IPS DF 19.7 (cell line): ENCODE measurements around the gene GRIN2B.

ENCODE experiments used
- DNase-seq: peaks from one replicate; pipeline ENCODE4 v3.0.0-alpha.2; 2013; ENCODE audit warnings: low read depth, low spot score

The GRIN2B gene

GRCh38 chr12:13957576-13957975 is 23.8 kb downstream of the GRIN2B start:
- DNase-seq: no peak

DNA sequence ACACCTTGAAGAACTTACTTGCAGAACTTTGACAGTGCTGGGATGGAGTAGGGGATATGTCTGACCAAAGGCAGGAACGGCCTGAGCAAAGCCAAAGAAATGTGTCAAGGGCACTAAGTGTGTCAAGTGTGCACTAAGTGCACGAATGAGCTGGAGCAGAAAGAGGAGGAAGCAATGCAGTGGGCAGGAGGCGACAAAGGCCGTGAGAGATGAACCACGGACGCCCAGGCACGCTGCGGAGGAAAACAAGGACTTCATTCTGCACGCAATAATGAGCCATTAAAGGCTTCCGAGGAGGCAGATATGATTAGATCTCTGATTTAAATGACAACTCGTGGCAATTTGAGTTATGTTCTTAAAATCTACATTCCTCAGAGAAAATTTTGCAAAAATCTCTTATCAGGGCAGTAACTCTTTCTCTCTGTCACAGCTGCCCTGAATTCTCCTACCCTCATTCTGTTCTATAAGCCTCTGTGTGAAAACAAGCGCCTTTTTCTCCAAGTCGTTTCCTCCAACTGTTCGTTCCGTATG is 25.3 kb downstream of the GRIN2B start:
- DNase-seq: no peak

- no peak for DNase-seq
Measured at GRCh38 chr12:13952096-13952495, 29.3 kb downstream of the GRIN2B start.

GRCh38 chr12:13950502-13950901 is 30.9 kb downstream of the GRIN2B start:
- no peak for DNase-seq

GRCh38 chr12:13948621-13949020 is 32.8 kb downstream of the GRIN2B start:
- no peak for DNase-seq

- no peak for DNase-seq
Measured at GRCh38 chr12:13947276-13947946, 34.0 kb downstream of the GRIN2B start.

DNA sequence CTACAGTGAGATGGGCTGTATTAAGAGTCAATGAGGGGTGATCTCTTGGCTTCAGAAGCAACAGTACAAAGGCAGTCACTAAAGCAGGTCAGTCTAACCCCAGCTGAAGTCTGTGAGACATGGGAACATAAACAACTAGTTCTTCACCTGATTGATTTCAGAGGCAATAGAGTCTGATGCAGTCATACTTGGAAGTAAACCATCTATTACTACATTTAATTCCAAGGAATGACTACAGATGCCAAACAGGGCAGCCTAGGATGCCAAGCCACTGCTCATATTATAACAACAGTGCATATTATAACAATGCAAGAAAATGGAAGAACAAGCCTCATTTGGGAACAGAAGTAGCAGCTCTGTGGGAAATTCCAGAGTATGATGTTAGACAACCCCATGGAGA is 35.8 kb downstream of the GRIN2B start:
- no peak for DNase-seq

GRCh38 chr12:13945236-13945635 is 36.2 kb downstream of the GRIN2B start:
- no peak for DNase-seq

GRCh38 chr12:13942826-13943225 is 38.6 kb downstream of the GRIN2B start:
- DNase-seq: no peak

GRCh38 chr12:13941258-13942249 is 39.8 kb downstream of the GRIN2B start:
- DNase-seq: peak; percentile 78

- no peak for DNase-seq
Measured at GRCh38 chr12:13940335-13940865, 41.0 kb downstream of the GRIN2B start.

DNA sequence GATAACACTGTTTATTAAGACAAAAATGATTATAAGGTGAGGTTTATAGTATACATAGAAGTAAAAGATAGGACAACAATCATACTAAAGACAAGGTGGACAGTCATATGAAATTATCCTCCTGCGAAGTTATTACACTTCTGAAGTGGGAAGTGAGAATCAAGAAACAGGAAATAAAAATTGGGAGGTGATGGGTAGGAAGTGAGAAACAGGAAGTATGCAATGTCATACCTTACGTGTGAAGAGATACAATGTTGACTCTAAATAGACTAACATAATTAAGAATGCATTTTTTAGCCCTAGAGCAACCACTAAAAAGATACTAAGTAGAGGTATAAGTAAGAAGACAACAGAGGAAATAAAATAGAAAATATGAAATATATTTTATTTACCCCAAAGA is 43.7 kb downstream of the GRIN2B start:
- no peak for DNase-seq

- DNase-seq: no peak
Measured at GRCh38 chr12:13935169-13935568, 46.2 kb downstream of the GRIN2B start.
